ENCODE data around the gene IGFBP6.
"Not testable (repeated sequence)": the region's sequence is repeated elsewhere in the genome, so short reads cannot be mapped to it uniquely, and the experiment has no call there.

DNA sequence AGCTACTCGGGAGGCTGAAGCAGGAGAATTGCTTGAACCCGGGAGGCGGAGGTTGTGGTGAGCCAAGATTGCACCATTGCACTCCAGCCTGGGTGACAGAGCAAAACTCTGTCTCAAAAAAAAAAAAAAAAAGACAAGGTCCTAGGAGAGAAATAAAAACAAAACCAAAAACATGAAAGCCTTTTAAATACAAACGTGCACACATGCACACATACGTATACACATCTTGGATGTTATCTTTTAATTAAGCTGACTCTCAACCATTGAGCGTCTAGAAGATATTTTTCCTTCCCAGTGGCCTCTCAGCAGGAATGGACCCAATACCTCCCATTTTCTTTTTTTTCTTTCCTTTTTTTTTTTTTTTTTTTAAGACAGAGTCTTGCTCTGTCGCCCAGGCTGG lies 15.0 kb downstream of the IGFBP6 start:
- TF ChIP-seq CTCF, POLR2A (IDR thresholded peaks at IDR 0.05): not testable (repeated sequence)

Data from thyroid gland (tissue), 4 donors.